Vein endothelial cell (primary cell): ENCODE results near the gene HMGXB3. TPM values are rescaled to one million over a fixed set of nuclear protein-coding genes. Genes with fewer than 3 reads are reported as not detected.

ENCODE experiments used
- small RNA-seq: library from RNA; depleted of rRNA; stranded (forward); fragments of <200 nt; gene quantifications from one replicate; pipeline ENCODE3, GENCODE V24; 2012
- total RNA-seq: library from RNA; depleted of rRNA; stranded (reverse); fragments of >200 nt; gene quantifications from 2 replicates; pipeline ENCODE4 v1.2.3, GENCODE V29; 2012

HMGXB3 gene
- total RNA-seq, result 37.2 and 41.7 TPM in 2 replicates

GRCh38 chr5:150000256-150000989, at the start of gene HMGXB3, which contains the start of gene TIGD6:
HMGXB3 (plus strand) TSS chr5:150000739; CDS start chr5:150004853, 4,114 bp downstream.
TIGD6 (minus strand) TSS chr5:150000654; CDS start chr5:149996348, 4,306 bp downstream.

GRCh38 chr5:149960272-149961185, 40.0 kb upstream of the HMGXB3 start, which contains the start of gene SLC26A2:
SLC26A2 (plus strand) TSS chr5:149960758; CDS start chr5:149977653, 16,895 bp downstream.

GRCh38 chr5:150085950-150086715, 85.6 kb downstream of the HMGXB3 start, which contains the start of gene CSF1R:
CSF1R (minus strand) TSS chr5:150086554; CDS start chr5:150086427, 127 bp downstream.

Small RNAs within 50 kb of the gene (small RNA-seq; reads per million reads assigned to genes)
- gene RF00019, result not detected

Other genes starting within 250 kb of the HMGXB3 start
- gene PDE6A, start 55.9 kb upstream of the HMGXB3 start, total RNA-seq, result under 0.01 TPM in 1 of 2 replicates, not detected in the other
- gene SLC26A2, start 40.0 kb upstream of the HMGXB3 start, total RNA-seq, result 28.4 and 33.4 TPM in 2 replicates
- gene TIGD6, start 85 bp upstream of the HMGXB3 start, total RNA-seq, result 4.2 and 5.5 TPM in 2 replicates
- not detected in 2 replicates for gene CSF1R, start 85.8 kb downstream of the HMGXB3 start, total RNA-seq
- gene PDGFRB, start 155.1 kb downstream of the HMGXB3 start, total RNA-seq, result 1.3 and 5.9 TPM in 2 replicates
- not detected in 2 replicates for gene CDX1, start 166.0 kb downstream of the HMGXB3 start, total RNA-seq
- gene SLC6A7, start 189.3 kb downstream of the HMGXB3 start, total RNA-seq, result not detected in 2 replicates